Measurements from ENCODE around the gene DENND2C. TPM values are rescaled to one million over a fixed set of nuclear protein-coding genes. Genes with fewer than 3 reads are reported as not detected.

The DENND2C gene
- total and polyA plus RNA-seq, 7 experiments from 2014 or later: 0.27 to 1.6 (median 0.89) TPM

DNA sequence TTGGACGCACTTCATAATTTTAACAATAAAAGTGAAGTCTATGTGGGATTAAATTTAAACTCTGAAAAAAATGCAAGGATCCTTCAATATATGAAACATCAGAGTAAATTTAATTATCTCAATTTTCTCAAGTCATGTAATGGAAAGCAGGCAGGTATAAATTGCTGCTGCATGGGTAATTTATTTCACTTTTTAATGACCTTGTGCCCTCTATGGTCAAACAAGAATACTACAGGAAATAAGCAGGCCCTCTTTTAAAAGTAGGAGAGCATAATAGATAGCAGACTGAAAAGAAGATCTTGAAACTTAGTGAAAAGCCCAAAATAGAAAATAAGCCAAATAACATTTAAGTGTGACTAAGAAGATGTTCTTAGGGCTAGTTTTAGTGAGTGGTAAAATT is 111.3 kb downstream of the DENND2C start:
- H3K4me1 ChIP-seq (ENCODE audit: control insufficient read depth in 2 of 2, insufficient read depth in 2 of 2, low read length in 2 of 2): no peaks in the 10 kb centered on the region
- Mint-ChIP-seq H3K27me3 (no peaks in the 10 kb centered on the region), H3K36me3 (peaks cover 0 to 10% (median 0%) of the 10 kb centered on the region in 5 donors), H3K9me3 (peaks cover 0 to 2% (median 0%) of the 10 kb centered on the region in 11 donors), H3K27ac (no peak overlapping the region), H3K4me1 (peaks cover 0 to 3% (median 0%) of the 10 kb centered on the region in 7 donors), H3K4me3 (no peak overlapping the region)
- ATAC-seq: no peak
- ChIA-PET CTCF (no interaction called here), POLR2A (interaction anchor here (1.2 kb wide), 1 partner anchor 9 kb away, joined by 5 read pairs; no protein-coding TSS in a partner anchor)
- H3K27ac ChIP-seq (ENCODE audit: low read depth, low read length): no peak overlapping the region
- intact Hi-C loops (cut with micrococcal nuclease): loop anchor here (1.0 to 5.0 kb wide), 4 partner anchors 212 to 1416 kb away; partner anchors contain the start of gene OLFML3 (in 1 of the 2)
- no peaks in the 10 kb centered on the region for H3K9me3 ChIP-seq (ENCODE audit: control insufficient read depth in 2 of 3, low read length in 3 of 3)
- H3K27me3 ChIP-seq (ENCODE audit: control insufficient read depth in 2 of 2, insufficient read depth in 2 of 2, low read length in 2 of 2): no peaks in the 10 kb centered on the region
- peak in 4 of 9 donors; percentile 16 to 39 (median 25) for DNase-seq
- no peaks in the 10 kb centered on the region for H3K36me3 ChIP-seq (ENCODE audit: control insufficient read depth in 2 of 3, insufficient read depth in 3 of 3, low read length in 3 of 3)
- no peak overlapping the region for H3K4me3 ChIP-seq (ENCODE audit: low read length)

DNA sequence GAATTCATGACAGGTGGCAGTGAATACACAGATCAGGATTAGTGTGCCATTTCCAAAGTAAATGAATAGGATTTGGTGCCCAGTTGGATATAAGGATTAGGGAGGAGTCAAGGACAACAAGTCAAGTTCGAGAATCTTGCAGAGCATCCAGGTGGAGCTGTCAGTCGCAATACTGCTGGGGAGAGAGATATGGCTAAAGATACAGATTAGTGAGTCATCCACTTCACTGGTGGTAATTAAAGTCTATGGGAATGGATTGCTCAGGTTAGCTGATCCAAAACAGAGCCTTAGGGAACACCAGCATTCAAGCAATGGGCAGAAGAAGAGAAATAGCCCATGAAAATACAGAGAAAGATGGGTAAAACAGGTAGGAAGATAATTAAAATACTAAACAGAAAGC is 115.3 kb downstream of the DENND2C start:
- H3K27ac ChIP-seq (ENCODE audit: low read depth, low read length): no peak overlapping the region
- no peak overlapping the region for H3K4me3 ChIP-seq (ENCODE audit: low read length)
- H3K9me3 ChIP-seq (ENCODE audit: control insufficient read depth in 2 of 3, low read length in 3 of 3): no peaks in the 10 kb centered on the region
- Mint-ChIP-seq H3K4me3 (no peak overlapping the region), H3K4me1 (peaks cover 0 to 3% (median 0%) of the 10 kb centered on the region in 7 donors), H3K27ac (no peak overlapping the region), H3K36me3 (no peaks in the 10 kb centered on the region), H3K27me3 (peaks cover 0 to 3% (median 0%) of the 10 kb centered on the region in 5 donors), H3K9me3 (no peaks in the 10 kb centered on the region)
- intact Hi-C loops (cut with micrococcal nuclease): no loop called here
- no peaks in the 10 kb centered on the region for H3K27me3 ChIP-seq (ENCODE audit: control insufficient read depth in 2 of 2, insufficient read depth in 2 of 2, low read length in 2 of 2)
- ChIA-PET POLR2A (no interaction called here), CTCF (interaction anchor here (0.6 kb wide), 1 partner anchor 536 kb away, joined by 3 read pairs; no protein-coding TSS in a partner anchor)
- no peak for ATAC-seq
- H3K4me1 ChIP-seq (ENCODE audit: control insufficient read depth in 2 of 2, insufficient read depth in 2 of 2, low read length in 2 of 2): no peaks in the 10 kb centered on the region
- H3K36me3 ChIP-seq (ENCODE audit: control insufficient read depth in 2 of 3, insufficient read depth in 3 of 3, low read length in 3 of 3): no peaks in the 10 kb centered on the region
- no peak for DNase-seq

DNA sequence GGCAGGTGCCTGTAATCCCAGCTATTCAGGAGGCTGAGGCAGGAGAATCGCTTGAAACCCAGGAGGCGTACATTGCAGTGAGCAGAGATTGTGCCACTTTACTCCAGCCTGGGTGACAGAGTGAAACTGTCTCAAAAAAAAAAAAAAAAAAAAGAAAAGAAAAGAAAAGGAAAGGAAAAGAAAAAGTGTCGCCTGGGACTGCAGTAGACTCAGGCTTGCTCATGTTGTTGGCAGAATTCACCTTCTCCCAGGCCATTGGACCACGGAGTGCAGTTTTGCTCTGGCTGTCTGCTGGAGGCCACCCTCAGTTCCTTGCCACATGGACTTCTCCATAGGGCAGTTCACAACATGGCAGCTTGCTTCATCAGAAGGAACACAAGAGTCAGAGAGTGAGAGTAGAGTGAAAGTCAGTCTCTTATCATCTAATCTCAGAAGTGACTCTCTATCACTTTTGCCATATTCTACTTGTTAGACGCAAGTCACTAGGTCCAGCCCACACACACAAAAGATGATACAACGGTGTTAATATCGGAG is 117.7 kb downstream of the DENND2C start:
- Histone ChIP-seq H3K4me1 (ENCODE audit: control insufficient read depth in 2 of 2, insufficient read depth in 2 of 2, low read length in 2 of 2) (no peaks in the 10 kb centered on the region), H3K9me3 (ENCODE audit: control insufficient read depth in 2 of 3, low read length in 3 of 3) (no peaks in the 10 kb centered on the region), H3K4me3 (ENCODE audit: low read length) (no peak overlapping the region), H3K36me3 (ENCODE audit: control insufficient read depth in 2 of 3, insufficient read depth in 3 of 3, low read length in 3 of 3) (no peaks in the 10 kb centered on the region), H3K27ac (ENCODE audit: low read depth, low read length) (no peak overlapping the region), H3K27me3 (ENCODE audit: control insufficient read depth in 2 of 2, insufficient read depth in 2 of 2, low read length in 2 of 2) (no peaks in the 10 kb centered on the region)
- intact Hi-C loops (cut with micrococcal nuclease): no loop called here
- no peak for ATAC-seq
- Mint-ChIP-seq H3K9me3 (no peaks in the 10 kb centered on the region), H3K27ac (no peak overlapping the region), H3K36me3 (no peaks in the 10 kb centered on the region), H3K27me3 (peaks cover 0 to 3% (median 0%) of the 10 kb centered on the region in 5 donors), H3K4me3 (no peak overlapping the region), H3K4me1 (no peaks in the 10 kb centered on the region)
- ChIA-PET POLR2A (interaction anchor here (0.7 kb wide), 1 partner anchor 92 kb away, joined by 3 read pairs; no protein-coding TSS in a partner anchor), CTCF (interaction anchor here (0.6 kb wide), 1 partner anchor 18 kb away, joined by 3 read pairs; no protein-coding TSS in a partner anchor)
- no peak for DNase-seq

DNA sequence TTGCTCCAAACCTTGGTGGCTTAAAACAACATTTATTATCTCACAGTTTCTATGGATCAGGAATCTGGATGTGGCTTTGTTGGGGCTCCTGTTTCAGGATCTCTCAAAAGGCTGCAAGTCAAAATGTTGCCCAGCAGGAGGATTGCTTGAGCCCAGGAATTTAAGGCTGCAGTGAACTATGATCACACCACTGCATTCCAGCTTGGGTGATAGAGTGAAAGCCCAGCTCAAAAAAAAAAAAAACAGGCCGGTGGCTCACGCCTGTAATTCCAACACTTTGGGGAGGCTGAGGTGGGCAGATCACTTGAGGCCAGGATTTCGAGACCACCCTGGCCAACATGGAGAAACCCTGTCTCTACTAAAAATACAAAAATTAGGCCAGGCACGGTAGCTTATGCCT is 118.4 kb downstream of the DENND2C start:
- peaks cover 0 to 3% (median 0%) of the 10 kb centered on the region in 5 donors for H3K27me3 Mint-ChIP-seq
- DNase-seq (no peak), ATAC-seq (no peak)
- H3K9me3 Mint-ChIP-seq: no peaks in the 10 kb centered on the region
- H3K27ac Mint-ChIP-seq: no peak overlapping the region
- no peak overlapping the region for H3K4me3 Mint-ChIP-seq
- H3K27ac ChIP-seq (ENCODE audit: low read depth, low read length): no peak overlapping the region
- H3K36me3 Mint-ChIP-seq: no peaks in the 10 kb centered on the region
- ChIA-PET POLR2A (no interaction called here), CTCF (interaction anchor here (0.6 kb wide), 1 partner anchor 18 kb away, joined by 3 read pairs; no protein-coding TSS in a partner anchor)
- no peaks in the 10 kb centered on the region for H3K4me1 Mint-ChIP-seq
- H3K36me3 ChIP-seq (ENCODE audit: control insufficient read depth in 2 of 3, insufficient read depth in 3 of 3, low read length in 3 of 3): no peaks in the 10 kb centered on the region
- H3K9me3 ChIP-seq (ENCODE audit: control insufficient read depth in 2 of 3, low read length in 3 of 3): no peaks in the 10 kb centered on the region
- H3K27me3 ChIP-seq (ENCODE audit: control insufficient read depth in 2 of 2, insufficient read depth in 2 of 2, low read length in 2 of 2): no peaks in the 10 kb centered on the region
- H3K4me3 ChIP-seq (ENCODE audit: low read length): no peak overlapping the region
- intact Hi-C loops (cut with micrococcal nuclease): no loop called here
- no peaks in the 10 kb centered on the region for H3K4me1 ChIP-seq (ENCODE audit: control insufficient read depth in 2 of 2, insufficient read depth in 2 of 2, low read length in 2 of 2)

DNA sequence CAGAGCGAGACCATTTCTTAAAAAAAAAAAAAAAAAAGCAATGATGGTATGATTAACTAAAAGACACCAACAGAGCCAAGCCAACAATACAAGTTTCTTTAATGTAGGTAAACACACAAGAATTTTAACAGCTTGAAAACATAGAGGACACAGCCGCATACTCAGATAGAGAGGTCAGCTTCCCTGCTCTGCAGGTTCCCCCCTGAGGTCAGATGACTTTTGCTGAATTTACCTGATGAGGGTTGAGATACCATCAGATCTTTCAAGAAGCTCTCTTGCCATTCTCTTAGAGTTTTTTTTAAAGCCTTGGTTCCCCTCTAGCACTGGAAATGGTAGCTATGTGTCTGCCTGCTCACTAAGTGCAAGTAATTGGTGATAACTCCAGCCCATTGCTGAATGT is 119.5 kb downstream of the DENND2C start:
- Histone ChIP-seq H3K27me3 (ENCODE audit: control insufficient read depth in 2 of 2, insufficient read depth in 2 of 2, low read length in 2 of 2) (no peaks in the 10 kb centered on the region), H3K36me3 (ENCODE audit: control insufficient read depth in 2 of 3, insufficient read depth in 3 of 3, low read length in 3 of 3) (no peaks in the 10 kb centered on the region), H3K9me3 (ENCODE audit: control insufficient read depth in 2 of 3, low read length in 3 of 3) (no peaks in the 10 kb centered on the region), H3K4me3 (ENCODE audit: low read length) (no peak overlapping the region), H3K4me1 (ENCODE audit: control insufficient read depth in 2 of 2, insufficient read depth in 2 of 2, low read length in 2 of 2) (no peaks in the 10 kb centered on the region), H3K27ac (ENCODE audit: low read depth, low read length) (no peak overlapping the region)
- ATAC-seq (no peak), DNase-seq (no peak)
- intact Hi-C loops (cut with micrococcal nuclease): no loop called here
- no peak overlapping the region for H3K27ac Mint-ChIP-seq
- ChIA-PET CTCF (interaction anchor here (0.6 kb wide), 1 partner anchor 122 kb away, joined by 3 read pairs; no protein-coding TSS in a partner anchor), POLR2A (no interaction called here)
- H3K36me3 Mint-ChIP-seq: no peaks in the 10 kb centered on the region
- no peaks in the 10 kb centered on the region for H3K9me3 Mint-ChIP-seq
- H3K4me1 Mint-ChIP-seq: no peaks in the 10 kb centered on the region
- H3K4me3 Mint-ChIP-seq: no peak overlapping the region
- H3K27me3 Mint-ChIP-seq: peaks cover 0 to 3% (median 0%) of the 10 kb centered on the region in 5 donors

DNA sequence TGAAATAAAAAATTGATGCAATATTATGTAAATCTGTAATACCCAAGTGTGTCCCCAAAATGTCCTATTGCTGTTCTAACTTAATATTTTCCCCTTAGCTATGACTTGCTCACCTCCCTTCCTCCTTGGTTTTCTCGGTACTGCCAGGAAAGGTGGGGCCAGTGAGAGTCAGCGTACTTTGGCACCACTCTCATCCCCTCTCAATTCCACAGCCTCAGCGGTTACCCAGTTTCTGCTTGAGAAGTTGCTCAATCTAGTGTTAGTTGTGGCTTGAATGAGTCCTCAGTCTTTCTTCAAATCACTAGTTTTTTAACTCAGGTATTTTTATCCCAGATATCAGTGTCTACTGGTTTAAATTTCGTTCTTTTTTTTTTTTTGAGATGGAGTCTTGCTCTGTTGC is 120.7 kb downstream of the DENND2C start:
- ChIA-PET POLR2A (no interaction called here), CTCF (no interaction called here)
- ATAC-seq: no peak
- H3K9me3 Mint-ChIP-seq: no peaks in the 10 kb centered on the region
- no peak overlapping the region for H3K27ac Mint-ChIP-seq
- H3K4me3 Mint-ChIP-seq: no peak overlapping the region
- H3K27me3 Mint-ChIP-seq: peaks cover 0 to 3% (median 0%) of the 10 kb centered on the region in 5 donors
- Histone ChIP-seq H3K27ac (ENCODE audit: low read depth, low read length) (no peak overlapping the region), H3K4me3 (ENCODE audit: low read length) (no peak overlapping the region), H3K4me1 (ENCODE audit: control insufficient read depth in 2 of 2, insufficient read depth in 2 of 2, low read length in 2 of 2) (no peaks in the 10 kb centered on the region), H3K9me3 (ENCODE audit: control insufficient read depth in 2 of 3, low read length in 3 of 3) (no peaks in the 10 kb centered on the region), H3K36me3 (ENCODE audit: control insufficient read depth in 2 of 3, insufficient read depth in 3 of 3, low read length in 3 of 3) (no peaks in the 10 kb centered on the region), H3K27me3 (ENCODE audit: control insufficient read depth in 2 of 2, insufficient read depth in 2 of 2, low read length in 2 of 2) (no peaks in the 10 kb centered on the region)
- H3K36me3 Mint-ChIP-seq: peaks cover 0 to 6% (median 0%) of the 10 kb centered on the region in 5 donors
- no peaks in the 10 kb centered on the region for H3K4me1 Mint-ChIP-seq
- DNase-seq: no peak
- intact Hi-C loops (cut with micrococcal nuclease): no loop called here

DNA sequence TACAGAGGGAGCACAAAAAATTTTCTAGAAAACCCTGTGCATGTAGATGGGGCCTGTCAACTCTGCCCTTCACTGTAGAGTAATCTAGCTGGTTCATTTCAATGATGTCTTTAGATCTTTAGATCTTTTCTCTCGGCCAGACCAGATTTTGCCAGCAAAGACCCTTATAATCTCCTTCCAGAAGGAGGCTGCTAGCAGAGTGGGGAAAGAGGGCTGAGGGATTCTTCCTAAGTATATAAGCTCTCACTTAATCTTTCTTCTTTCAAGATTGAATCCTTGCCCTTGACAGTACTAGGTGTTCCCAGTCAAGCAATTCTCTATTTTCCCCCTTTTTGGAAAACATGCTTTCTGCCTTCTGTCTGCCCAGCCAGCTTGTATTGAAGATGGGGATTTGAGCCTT is 122.8 kb downstream of the DENND2C start:
- Mint-ChIP-seq H3K9me3 (no peaks in the 10 kb centered on the region), H3K27me3 (peaks cover 0 to 3% (median 0%) of the 10 kb centered on the region in 5 donors), H3K36me3 (peaks cover 0 to 6% (median 0%) of the 10 kb centered on the region in 5 donors), H3K27ac (no peak overlapping the region), H3K4me3 (no peak overlapping the region), H3K4me1 (no peaks in the 10 kb centered on the region)
- Histone ChIP-seq H3K36me3 (ENCODE audit: control insufficient read depth in 2 of 3, insufficient read depth in 3 of 3, low read length in 3 of 3) (no peaks in the 10 kb centered on the region), H3K27me3 (ENCODE audit: control insufficient read depth in 2 of 2, insufficient read depth in 2 of 2, low read length in 2 of 2) (no peaks in the 10 kb centered on the region), H3K4me1 (ENCODE audit: control insufficient read depth in 2 of 2, insufficient read depth in 2 of 2, low read length in 2 of 2) (no peaks in the 10 kb centered on the region), H3K27ac (ENCODE audit: low read depth, low read length) (no peak overlapping the region), H3K9me3 (ENCODE audit: control insufficient read depth in 2 of 3, low read length in 3 of 3) (no peaks in the 10 kb centered on the region), H3K4me3 (ENCODE audit: low read length) (no peak overlapping the region)
- no peak for ATAC-seq
- CTCF ChIA-PET: no interaction called here
- POLR2A ChIA-PET: no interaction called here
- no peak for DNase-seq
- intact Hi-C loops (cut with micrococcal nuclease): no loop called here
